ENCODE results near the gene SPATS2L.
A peak's percentile ranks its signal among the peaks of the same experiment; 100 is the strongest.

SPATS2L gene

GRCh38 chr2:200306196-200306930 lies at the start of gene SPATS2L:
Gene SPATS2L (plus strand): TSS chr2:200306693. CDS start chr2:200389245, 82,552 bp downstream.
- H3K27ac ChIP-seq: peak within 1 kb of the TSS; percentile 94
- POLR2A ChIA-PET (ENCODE audit: low non-redundant PET): interaction anchor here (0.6 to 0.8 kb wide), 4 partner anchors 132 to 638 kb away, joined by 3 to 8 read pairs (median 6); no protein-coding TSS in a partner anchor
- CTCF ChIA-PET: interaction anchor here (0.6 kb wide), 1 partner anchor 147 kb away, joined by 3 read pairs; no protein-coding TSS in a partner anchor
- no peak for TF ChIP-seq CTCF (conservative IDR thresholded peaks at IDR 0.05; ENCODE audit: low read depth)
- peak; percentile 46 for DNase-seq (ENCODE audit: low spot score)

DNA sequence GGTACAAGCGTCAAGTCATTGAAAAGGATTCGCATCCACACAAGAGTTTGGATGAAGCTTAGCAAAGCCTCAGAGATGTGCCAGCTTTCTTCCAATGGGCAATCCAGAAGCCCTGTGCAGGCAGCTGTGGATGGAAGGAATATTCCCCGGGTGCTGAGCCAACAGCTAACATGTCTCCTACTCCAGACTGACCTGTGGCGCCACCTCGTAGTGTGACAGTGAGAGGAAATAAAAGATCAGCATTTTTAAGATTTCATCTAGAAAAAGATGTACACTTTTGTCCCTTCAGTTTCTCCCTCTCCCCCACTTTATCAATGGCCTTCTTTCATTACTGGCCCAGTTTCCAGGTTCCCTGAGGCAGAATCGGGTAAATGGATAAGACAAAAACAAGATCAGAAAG lies 48.9 kb upstream of the SPATS2L start:
- POLR2A ChIA-PET (ENCODE audit: low non-redundant PET): no interaction called here
- no peak for DNase-seq (ENCODE audit: low spot score)
- no peak overlapping the region for H3K27ac ChIP-seq
- CTCF ChIA-PET: interaction anchor here (0.6 kb wide), 1 partner anchor 15 kb away, joined by 3 read pairs; no protein-coding TSS in a partner anchor
- no peak for TF ChIP-seq CTCF (conservative IDR thresholded peaks at IDR 0.05; ENCODE audit: low read depth)

DNA sequence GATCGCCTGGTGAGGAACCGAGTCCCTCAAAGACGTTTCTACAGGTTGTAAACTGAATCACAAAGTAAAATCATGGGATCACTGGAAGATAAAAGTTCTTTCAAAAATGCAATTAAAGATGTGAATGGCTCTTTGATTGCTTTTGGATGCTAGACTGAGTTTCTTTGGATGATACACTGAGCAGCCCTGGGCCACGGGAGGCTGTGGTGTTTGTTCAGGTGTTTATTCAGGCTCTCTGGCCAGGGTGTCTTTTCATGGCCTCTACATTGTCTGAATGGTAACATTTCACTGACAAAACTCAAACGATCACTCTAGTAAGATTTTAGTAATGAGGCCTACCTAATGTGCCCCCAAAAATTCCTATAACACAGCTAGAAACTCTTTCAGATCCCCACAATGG lies 48.4 kb upstream of the SPATS2L start:
- POLR2A ChIA-PET (ENCODE audit: low non-redundant PET): no interaction called here

DNA sequence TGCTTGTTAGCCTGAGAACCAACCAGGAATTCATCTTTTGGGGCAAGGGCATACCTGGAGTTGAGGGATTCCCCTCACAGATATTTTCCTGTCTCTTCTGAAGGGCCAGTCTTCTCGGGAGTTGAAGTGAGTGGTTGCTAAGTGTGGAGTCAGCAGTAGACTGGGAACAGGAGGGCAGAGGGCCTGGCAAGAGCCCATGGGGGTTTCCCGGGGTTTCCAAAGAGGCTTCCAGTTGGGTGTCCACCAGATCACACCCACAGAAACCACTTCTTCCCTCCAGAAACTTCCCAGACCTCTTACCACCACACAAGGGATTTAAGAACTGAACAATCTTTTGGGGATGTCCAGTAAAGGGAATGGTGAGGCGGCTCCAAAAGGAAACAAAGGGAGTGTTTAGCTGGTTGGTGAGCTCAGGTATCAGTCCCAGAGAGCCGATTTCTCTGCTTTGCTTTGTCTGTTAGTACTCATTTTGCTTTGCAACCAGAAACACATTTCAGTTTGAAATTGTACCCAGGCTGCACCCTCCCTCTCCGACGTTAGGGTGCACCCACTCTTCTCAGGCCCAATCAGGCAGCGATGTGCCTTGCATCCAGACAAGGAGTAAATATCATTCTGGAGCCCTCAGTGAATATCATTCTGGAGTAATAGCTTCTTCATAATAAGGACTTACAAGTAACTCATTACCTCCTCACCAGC lies 47.5 kb upstream of the SPATS2L start:
- no peak overlapping the region for H3K27ac ChIP-seq
- POLR2A ChIA-PET (ENCODE audit: low non-redundant PET): no interaction called here
- TF ChIP-seq CTCF (conservative IDR thresholded peaks at IDR 0.05; ENCODE audit: low read depth): no peak
- no peak for DNase-seq (ENCODE audit: low spot score)
- CTCF ChIA-PET: interaction anchor here (0.6 to 0.8 kb wide), 2 partner anchors 28 to 49 kb away, joined by 3 read pairs; no protein-coding TSS in a partner anchor

More for the DNA sequence above, 48.4 kb upstream of the SPATS2L start:
- CTCF ChIA-PET: interaction anchor here (0.6 to 0.8 kb wide), 2 partner anchors 15 to 29 kb away, joined by 3 read pairs; no protein-coding TSS in a partner anchor
- no peak for TF ChIP-seq CTCF (conservative IDR thresholded peaks at IDR 0.05; ENCODE audit: low read depth)
- no peak for DNase-seq (ENCODE audit: low spot score)
- no peak overlapping the region for H3K27ac ChIP-seq

GRCh38 chr2:200259577-200259957 lies 46.9 kb upstream of the SPATS2L start:
- DNase-seq (ENCODE audit: low spot score): peak; percentile 85
- ChIA-PET CTCF (interaction anchor here (0.5 to 0.6 kb wide), 2 partner anchors 49 to 106 kb away, joined by 3 to 4 read pairs; no protein-coding TSS in a partner anchor), POLR2A (ENCODE audit: low non-redundant PET) (no interaction called here)

More at GRCh38 chr2:200259577-200259957, 46.9 kb upstream of the SPATS2L start:
- H3K27ac ChIP-seq: no peak overlapping the region
- TF ChIP-seq CTCF (conservative IDR thresholded peaks at IDR 0.05; ENCODE audit: low read depth): no peak

Data from RWPE1 (cell line).